Fibroblast of pulmonary artery (primary cell): ENCODE measurements around the gene RAPGEF3.

Experiments used
- DNase-seq: peaks from one replicate; pipeline ENCODE4 v3.0.0-alpha.2; 2010; ENCODE audit warnings: low read depth
- H3K4me3 ChIP-seq: replicated peaks from 2 replicates; pipeline ENCODE4 v1.5.1; 2011; ENCODE audit warnings: low read depth, mild to moderate bottlenecking, control low read depth, low read length, moderate library complexity
- CTCF ChIP-seq: IDR thresholded peaks from 2 replicates; pipeline ENCODE4 v1.5.1; 2011; ENCODE audit warnings: mild to moderate bottlenecking, control low read depth, low read length, inconsistent platforms; ENCODE audit errors: missing control alignments

The RAPGEF3 gene

GRCh38 chr12:47797441-47797840 lies 38.8 kb upstream of the RAPGEF3 start:
- no peak for DNase-seq
- TF ChIP-seq CTCF = peak; percentile 10
- H3K4me3 ChIP-seq = no peak overlapping the region

GRCh38 chr12:47795814-47796411 lies 37.2 kb upstream of the RAPGEF3 start:
- H3K4me3 ChIP-seq = no peak overlapping the region
- DNase-seq = no peak
- TF ChIP-seq CTCF = no peak

- TF ChIP-seq CTCF = no peak
- no peak for DNase-seq
- no peak overlapping the region for H3K4me3 ChIP-seq
Observed at GRCh38 chr12:47795121-47795813, 36.6 kb upstream of the RAPGEF3 start.

- no peak overlapping the region for H3K4me3 ChIP-seq
- no peak for DNase-seq
- no peak for TF ChIP-seq CTCF
Observed at GRCh38 chr12:47794679-47795078, 36.0 kb upstream of the RAPGEF3 start.

GRCh38 chr12:47793015-47793681 lies 34.5 kb upstream of the RAPGEF3 start:
- TF ChIP-seq CTCF = no peak
- H3K4me3 ChIP-seq = no peak overlapping the region
- no peak for DNase-seq

- DNase-seq = no peak
- no peak for TF ChIP-seq CTCF
- no peak overlapping the region for H3K4me3 ChIP-seq
Observed at GRCh38 chr12:47791874-47792273, 33.2 kb upstream of the RAPGEF3 start.
